ENCODE measurements around the gene RFTN1.

- TF ChIP-seq POLR2A (IDR thresholded peaks at IDR 0.05) (no peak), CTCF (IDR thresholded peaks at IDR 0.05) (no peak)
Observed at GRCh38 chr3:16415911-16416476, 97.5 kb downstream of the RFTN1 start.

Measured in uterus (tissue), 2 donors.